Measurements from ENCODE around the gene THEM4. TPM values are rescaled to one million over a fixed set of nuclear protein-coding genes. Genes with fewer than 3 reads are reported as not detected.

The THEM4 gene
- total RNA-seq, 1 donor from 2014 or later, result 12.3 TPM

DNA sequence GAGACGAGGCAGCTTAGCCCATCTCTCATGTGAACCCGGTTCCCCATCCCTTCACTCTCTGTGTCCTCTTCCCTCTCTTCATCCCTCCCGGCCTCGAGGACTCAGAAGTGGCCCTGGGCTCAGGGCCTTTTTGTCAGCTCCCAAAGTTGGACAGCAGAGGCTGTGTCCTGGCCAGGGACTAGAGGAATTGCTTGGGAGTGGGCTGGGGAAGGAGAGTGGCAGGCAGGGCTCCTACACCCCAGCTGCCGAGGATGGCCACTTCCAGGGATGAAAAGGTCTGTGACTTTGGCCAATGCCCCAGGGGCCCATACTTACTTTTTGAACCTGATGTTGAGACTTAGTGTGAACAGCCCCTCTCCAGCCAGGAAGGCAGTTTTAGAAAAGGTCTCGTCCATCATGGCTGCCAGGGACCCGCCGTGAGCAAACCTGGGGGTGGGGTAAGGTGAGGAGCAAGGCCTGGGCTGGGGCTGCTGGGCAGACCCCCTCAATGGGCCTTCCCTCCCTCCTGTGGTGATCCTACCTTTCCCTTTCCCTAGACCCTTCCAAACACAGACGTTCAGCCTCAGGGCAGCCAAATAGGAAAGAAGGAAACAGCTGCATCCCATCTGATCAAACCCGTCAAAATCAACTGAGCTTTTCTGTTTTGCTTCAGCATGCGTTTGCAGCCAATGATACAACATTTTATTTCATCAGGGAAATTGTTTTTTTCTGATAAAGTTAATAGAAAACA lies 61.3 kb downstream of the THEM4 start:
- no peak overlapping the region for H3K4me3 Mint-ChIP-seq (ENCODE audit: unreplicated experiment)
- H3K27me3 Mint-ChIP-seq (ENCODE audit: unreplicated experiment), result peaks cover 66% of the 10 kb centered on the region
- TF ChIP-seq, protein P1, sequence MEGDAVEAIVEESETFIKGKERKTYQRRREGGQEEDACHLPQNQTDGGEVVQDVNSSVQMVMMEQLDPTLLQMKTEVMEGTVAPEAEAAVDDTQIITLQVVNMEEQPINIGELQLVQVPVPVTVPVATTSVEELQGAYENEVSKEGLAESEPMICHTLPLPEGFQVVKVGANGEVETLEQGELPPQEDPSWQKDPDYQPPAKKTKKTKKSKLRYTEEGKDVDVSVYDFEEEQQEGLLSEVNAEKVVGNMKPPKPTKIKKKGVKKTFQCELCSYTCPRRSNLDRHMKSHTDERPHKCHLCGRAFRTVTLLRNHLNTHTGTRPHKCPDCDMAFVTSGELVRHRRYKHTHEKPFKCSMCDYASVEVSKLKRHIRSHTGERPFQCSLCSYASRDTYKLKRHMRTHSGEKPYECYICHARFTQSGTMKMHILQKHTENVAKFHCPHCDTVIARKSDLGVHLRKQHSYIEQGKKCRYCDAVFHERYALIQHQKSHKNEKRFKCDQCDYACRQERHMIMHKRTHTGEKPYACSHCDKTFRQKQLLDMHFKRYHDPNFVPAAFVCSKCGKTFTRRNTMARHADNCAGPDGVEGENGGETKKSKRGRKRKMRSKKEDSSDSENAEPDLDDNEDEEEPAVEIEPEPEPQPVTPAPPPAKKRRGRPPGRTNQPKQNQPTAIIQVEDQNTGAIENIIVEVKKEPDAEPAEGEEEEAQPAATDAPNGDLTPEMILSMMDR (IDR thresholded peaks at IDR 0.05), result no peak
- H3K36me3 Mint-ChIP-seq (ENCODE audit: unreplicated experiment), result no peaks in the 10 kb centered on the region
- no peak overlapping the region for H3K27ac Mint-ChIP-seq (ENCODE audit: unreplicated experiment)
- H3K9me3 Mint-ChIP-seq (ENCODE audit: unreplicated experiment), result no peaks in the 10 kb centered on the region
- H3K4me1 Mint-ChIP-seq (ENCODE audit: unreplicated experiment), result no peaks in the 10 kb centered on the region
- DNase-seq (ENCODE audit: extremely low spot score, unreplicated experiment), result no peak

DNA sequence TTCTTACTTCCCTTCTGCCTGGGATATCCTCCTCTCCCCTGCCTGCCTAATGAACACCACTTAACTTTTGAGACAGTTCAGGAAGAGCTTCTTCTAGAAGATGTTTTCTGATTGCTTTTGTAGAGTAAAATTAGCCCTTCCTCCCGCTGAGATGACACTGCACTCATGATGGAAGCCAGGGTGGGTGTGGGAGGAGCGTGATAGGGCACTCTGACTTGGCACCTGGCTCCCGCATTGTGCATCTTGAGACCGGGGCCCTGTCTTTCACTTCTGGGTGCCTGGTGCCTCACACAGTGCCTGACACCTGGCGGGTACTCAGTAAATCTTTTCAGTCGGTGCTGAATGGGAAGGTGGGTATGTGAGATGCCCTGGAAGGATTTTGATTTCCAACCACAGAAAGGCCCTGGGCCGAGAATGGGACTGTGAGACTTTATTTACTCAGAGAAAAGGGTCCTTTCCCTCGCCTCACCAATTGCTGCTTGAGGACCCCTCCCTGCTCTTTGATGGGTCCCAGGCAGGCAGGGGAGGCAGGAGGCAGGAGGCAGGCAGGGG lies 62.5 kb downstream of the THEM4 start:
- no peak overlapping the region for H3K4me3 Mint-ChIP-seq (ENCODE audit: unreplicated experiment)
- H3K36me3 Mint-ChIP-seq (ENCODE audit: unreplicated experiment), result no peaks in the 10 kb centered on the region
- no peaks in the 10 kb centered on the region for H3K9me3 Mint-ChIP-seq (ENCODE audit: unreplicated experiment)
- TF ChIP-seq, protein P1 (IDR thresholded peaks at IDR 0.05), result no peak
- H3K4me1 Mint-ChIP-seq (ENCODE audit: unreplicated experiment), result no peaks in the 10 kb centered on the region
- no peak for DNase-seq (ENCODE audit: extremely low spot score, unreplicated experiment)
- H3K27me3 Mint-ChIP-seq (ENCODE audit: unreplicated experiment), result peaks cover 62% of the 10 kb centered on the region
- no peak overlapping the region for H3K27ac Mint-ChIP-seq (ENCODE audit: unreplicated experiment)

- no peak overlapping the region for H3K4me3 Mint-ChIP-seq (ENCODE audit: unreplicated experiment)
- no peak for DNase-seq (ENCODE audit: extremely low spot score, unreplicated experiment)
- H3K36me3 Mint-ChIP-seq (ENCODE audit: unreplicated experiment), result no peaks in the 10 kb centered on the region
- no peak overlapping the region for H3K27ac Mint-ChIP-seq (ENCODE audit: unreplicated experiment)
- no peaks in the 10 kb centered on the region for H3K4me1 Mint-ChIP-seq (ENCODE audit: unreplicated experiment)
- no peaks in the 10 kb centered on the region for H3K9me3 Mint-ChIP-seq (ENCODE audit: unreplicated experiment)
- TF ChIP-seq, protein P1 (IDR thresholded peaks at IDR 0.05), result no peak
- H3K27me3 Mint-ChIP-seq (ENCODE audit: unreplicated experiment), result peaks cover 62% of the 10 kb centered on the region
Observed at GRCh38 chr1:151846062-151846568, 63.2 kb downstream of the THEM4 start.

DNA sequence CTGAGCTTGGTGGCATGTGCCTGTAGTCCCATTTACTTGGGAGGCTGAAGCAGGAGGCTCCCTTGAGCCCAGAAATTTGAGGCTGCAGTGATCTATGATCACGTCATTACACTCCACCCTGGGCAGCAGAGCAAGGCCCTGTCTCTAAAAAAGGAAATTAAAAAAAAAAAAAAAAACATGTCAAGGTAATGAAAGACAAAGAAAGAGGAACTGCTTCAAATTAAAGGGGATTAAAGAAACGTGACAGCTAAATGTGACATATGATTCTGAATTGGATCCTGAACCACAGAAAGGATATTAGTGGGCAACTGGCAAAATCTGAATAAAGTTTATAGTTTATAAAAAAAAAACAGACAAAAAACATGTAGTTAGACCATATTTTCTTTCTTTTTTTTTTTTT lies 65.9 kb downstream of the THEM4 start:
- Mint-ChIP-seq H3K4me3 (ENCODE audit: unreplicated experiment) (no peak overlapping the region), H3K4me1 (ENCODE audit: unreplicated experiment) (peaks cover 9% of the 10 kb centered on the region), H3K27me3 (ENCODE audit: unreplicated experiment) (peaks cover 64% of the 10 kb centered on the region), H3K27ac (ENCODE audit: unreplicated experiment) (no peak overlapping the region), H3K36me3 (ENCODE audit: unreplicated experiment) (no peaks in the 10 kb centered on the region), H3K9me3 (ENCODE audit: unreplicated experiment) (no peaks in the 10 kb centered on the region)
- DNase-seq (ENCODE audit: extremely low spot score, unreplicated experiment), result no peak
- TF ChIP-seq, protein P1 (IDR thresholded peaks at IDR 0.05), result no peak

DNA sequence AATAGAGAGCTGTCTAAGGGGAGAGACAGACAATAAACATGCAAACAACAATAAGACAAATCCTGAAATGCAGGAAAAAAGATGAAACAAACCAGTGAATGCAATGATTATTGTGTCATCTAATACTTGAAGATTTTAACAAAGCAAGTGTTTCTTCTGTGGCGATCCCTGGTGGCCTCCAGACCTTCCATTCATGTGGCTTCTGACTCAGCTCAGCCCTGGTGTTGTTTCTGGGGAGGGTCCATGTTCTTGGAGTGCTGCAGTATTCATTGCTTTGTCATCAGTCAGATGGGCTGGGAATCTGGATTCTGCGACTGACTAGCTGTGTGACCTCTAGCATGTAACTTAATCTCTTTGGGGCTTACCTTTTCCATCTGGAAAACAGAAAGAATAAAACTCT lies 68.2 kb downstream of the THEM4 start:
- TF ChIP-seq, protein P1 (IDR thresholded peaks at IDR 0.05), result no peak
- DNase-seq (ENCODE audit: extremely low spot score, unreplicated experiment), result no peak
- no peak overlapping the region for H3K4me3 Mint-ChIP-seq (ENCODE audit: unreplicated experiment)

More for the DNA sequence above, 68.2 kb downstream of the THEM4 start:
- Mint-ChIP-seq H3K9me3 (ENCODE audit: unreplicated experiment) (no peaks in the 10 kb centered on the region), H3K36me3 (ENCODE audit: unreplicated experiment) (no peaks in the 10 kb centered on the region), H3K27ac (ENCODE audit: unreplicated experiment) (no peak overlapping the region), H3K4me1 (ENCODE audit: unreplicated experiment) (peaks cover 12% of the 10 kb centered on the region), H3K27me3 (ENCODE audit: unreplicated experiment) (peaks cover 70% of the 10 kb centered on the region)

Data from osteocyte (in vitro differentiated cells).